K562 treated with DMSO at 1 percent for 12 hours (cell line): ENCODE results near the gene SEPTIN2. TPM values are rescaled to one million over a fixed set of nuclear protein-coding genes. Genes with fewer than 3 reads are reported as not detected.

Experiments used
- total RNA-seq: library from RNA; unstranded; fragments of 300-600 nt; gene quantifications from 2 replicates; pipeline ENCODE4 v1.2.3, GENCODE V29; 2022; ENCODE audit not compliant: insufficient read depth

SEPTIN2 gene
- 37.4 and 100 TPM in 2 replicates for total RNA-seq

DNA sequence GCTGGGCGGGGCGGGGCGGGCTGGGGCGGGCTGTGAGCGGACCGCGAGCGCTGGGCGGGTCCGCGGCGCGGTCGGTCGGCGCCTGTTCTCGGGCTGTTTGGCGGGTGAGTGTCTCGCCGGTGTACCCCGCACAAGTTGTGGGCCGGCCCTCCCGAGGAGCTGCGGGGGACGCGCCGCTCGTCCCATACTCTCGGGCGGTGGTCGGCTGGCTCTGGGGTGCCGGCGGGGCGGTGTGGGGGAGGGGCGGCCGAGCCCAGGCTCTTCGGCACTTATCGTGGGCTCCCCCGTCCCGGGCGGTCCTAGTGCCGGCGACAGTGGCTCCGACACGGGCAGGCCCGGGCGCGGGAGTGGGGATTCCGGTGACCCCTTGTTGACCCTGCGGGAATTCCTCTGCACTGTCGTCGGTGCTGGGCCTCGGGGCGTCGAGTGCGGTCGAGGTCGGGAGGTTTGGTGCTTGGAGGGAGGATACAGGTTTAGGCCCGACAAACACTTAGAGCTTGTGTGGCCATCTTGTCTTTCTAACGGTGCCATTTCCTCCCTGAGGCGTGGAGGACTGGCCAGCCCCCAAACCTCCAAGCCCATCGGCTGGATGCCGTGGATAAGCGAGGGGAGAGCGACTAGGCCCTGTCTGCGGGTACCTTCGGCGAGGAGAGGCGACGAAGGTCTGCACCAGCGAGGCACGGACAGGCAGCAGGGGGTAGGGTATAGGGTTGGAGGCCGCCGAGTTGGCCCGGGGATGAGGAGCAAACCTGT is at the start of gene SEPTIN2:
TSS of gene SEPTIN2 (plus strand) at position 47 of the 753 bp plus-strand sequence. CDS start 8,308 bp downstream, outside the sequence.

DNA sequence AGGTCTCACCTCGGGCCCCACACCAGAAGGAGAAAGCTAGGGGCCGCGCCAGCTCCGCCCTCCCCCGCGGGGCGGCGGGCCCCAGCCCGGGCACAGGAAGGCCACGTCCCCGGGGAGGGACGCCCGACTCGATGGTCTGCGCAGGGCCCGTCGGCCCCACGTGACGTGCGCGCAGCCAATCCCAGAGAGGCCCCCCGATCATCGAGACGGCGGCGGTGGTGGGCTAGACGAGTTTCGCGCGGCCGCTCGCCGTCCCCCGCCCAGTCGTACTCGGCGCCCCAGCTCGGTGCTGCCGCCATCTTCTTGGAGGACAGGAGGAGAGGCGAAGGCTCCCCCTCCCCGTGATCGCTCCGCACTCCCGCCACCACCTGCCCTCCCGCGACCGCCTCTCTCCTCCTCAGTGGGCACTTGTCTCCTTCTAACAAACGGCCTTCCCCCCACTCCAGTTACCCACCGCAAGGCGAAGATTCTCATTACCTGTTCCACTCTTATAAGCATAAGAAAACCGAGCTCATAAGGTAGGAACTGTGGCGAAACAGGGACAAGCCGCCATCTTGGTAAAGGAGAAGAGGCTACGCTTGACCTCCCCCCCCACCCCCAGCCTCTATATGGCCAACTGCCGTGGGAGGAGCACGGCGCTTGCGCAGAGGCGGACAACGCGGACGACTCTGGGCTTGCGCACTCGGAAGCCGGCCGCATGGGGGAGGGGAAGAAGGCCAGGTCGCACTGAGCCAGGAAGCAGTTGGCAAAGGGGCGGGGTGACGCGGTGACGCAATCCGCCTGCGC is 439 bp upstream of the SEPTIN2 start, which contains the start of gene HDLBP:
TSS of gene HDLBP (minus strand) at position 580 of the 786 bp plus-strand sequence. CDS start 48,803 bp downstream, outside the sequence.

DNA sequence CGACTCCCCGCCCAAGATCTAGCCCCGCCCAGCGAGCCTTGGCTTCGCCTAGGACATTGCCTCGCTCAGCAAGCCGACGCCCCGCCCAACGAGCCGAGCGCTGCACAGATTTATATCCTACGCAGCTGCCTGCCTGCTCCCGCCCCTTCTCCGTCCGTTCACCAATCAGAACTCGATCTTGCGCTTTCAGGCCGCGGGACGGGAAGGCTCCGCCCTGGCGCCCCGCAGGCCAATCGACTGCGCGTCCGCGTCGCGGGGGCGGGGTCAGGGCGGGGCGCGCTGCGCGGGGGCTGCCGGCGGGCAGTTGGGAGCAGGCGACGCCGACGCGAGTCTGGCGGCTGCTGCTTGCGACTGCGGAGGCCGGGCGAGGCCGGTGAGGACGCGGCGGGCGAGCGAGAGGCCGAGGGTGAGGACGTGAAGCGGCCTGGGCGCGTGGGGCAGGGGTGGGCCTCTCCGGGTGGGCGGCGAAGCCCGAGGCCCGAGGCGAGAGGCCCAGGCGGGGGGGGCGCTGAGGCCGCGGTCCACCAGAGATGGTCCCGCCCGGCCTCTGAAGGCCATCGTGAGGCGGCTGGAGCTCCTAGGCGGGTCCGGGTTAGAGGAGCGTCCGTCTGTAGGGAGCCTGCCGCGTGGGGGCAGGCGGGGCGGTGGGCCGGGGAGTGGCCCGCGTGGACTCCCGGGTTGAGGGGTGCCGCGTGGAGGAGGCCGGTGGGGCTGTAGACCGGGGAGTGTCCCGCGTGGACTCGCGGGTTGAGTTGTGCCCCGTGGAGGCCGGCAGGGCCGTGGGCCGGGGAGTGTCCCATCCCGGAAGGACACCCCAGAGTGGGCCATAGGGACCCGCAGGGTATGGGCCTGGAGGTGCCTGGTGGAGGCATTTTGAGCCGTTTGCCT is 40.5 kb downstream of the SEPTIN2 start, which contains the start of gene FARP2:
TSS of gene FARP2 (plus strand) at position 303 of the 888 bp plus-strand sequence. CDS start 16,823 bp downstream, outside the sequence.

Other genes starting within 250 kb of the SEPTIN2 start
- 13.1 and 18.8 TPM in 2 replicates for gene MTERF4, start 213.6 kb upstream of the SEPTIN2 start, total RNA-seq
- gene PASK, start 166.5 kb upstream of the SEPTIN2 start, total RNA-seq, result 4.0 and 15.7 TPM in 2 replicates
- 54.1 and 92.5 TPM in 2 replicates for gene PPP1R7, start 165.5 kb upstream of the SEPTIN2 start, total RNA-seq
- gene ANO7, start 127.2 kb upstream of the SEPTIN2 start, total RNA-seq, result 0.51 and 1.3 TPM in 2 replicates
- 86.9 and 149 TPM in 2 replicates for gene HDLBP, start 253 bp upstream of the SEPTIN2 start, total RNA-seq
- 4.6 and 20.2 TPM in 2 replicates for gene FARP2, start 40.4 kb downstream of the SEPTIN2 start, total RNA-seq
- 72.7 and 78.1 TPM in 2 replicates for gene STK25, start 192.7 kb downstream of the SEPTIN2 start, total RNA-seq
- gene BOK, start 242.8 kb downstream of the SEPTIN2 start, total RNA-seq, result 2.0 and 2.1 TPM in 2 replicates